ENCODE measurements around the gene BCKDHB. TPM values are rescaled to one million over a fixed set of nuclear protein-coding genes. Genes with fewer than 3 reads are reported as not detected.
"Not testable (repeated sequence)": the region's sequence is repeated elsewhere in the genome, so short reads cannot be mapped to it uniquely, and the experiment has no call there.

Gene BCKDHB
- total RNA-seq, 2 experiments from 2014 or later, result 15.3 to 17.5 TPM

DNA sequence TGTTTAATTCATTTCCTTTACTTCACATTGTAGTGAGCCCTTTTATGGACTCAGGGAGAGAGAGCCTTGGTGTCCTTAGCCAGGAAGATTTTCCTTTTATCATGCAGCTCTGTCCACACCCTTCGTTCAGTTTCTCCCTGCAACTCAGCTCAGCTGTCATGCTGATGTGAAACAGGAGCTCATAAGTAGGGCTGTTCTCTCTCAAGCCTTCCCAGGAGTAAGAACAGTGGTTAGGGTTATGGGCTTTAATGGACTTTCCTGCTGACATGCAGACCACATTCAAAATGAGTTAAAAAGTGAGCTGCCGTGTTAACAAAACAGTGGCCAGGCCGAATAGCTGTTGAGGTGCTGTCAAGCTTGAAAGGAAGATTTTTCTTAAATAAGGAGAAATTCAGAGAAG, 104.1 kb downstream of the BCKDHB start:
- H3K27me3 Mint-ChIP-seq, result no peaks in the 10 kb centered on the region
- peaks cover 2% of the 10 kb centered on the region for H3K36me3 Mint-ChIP-seq
- H3K4me1 Mint-ChIP-seq, result peaks cover 13% of the 10 kb centered on the region
- no peaks in the 10 kb centered on the region for H3K9me3 Mint-ChIP-seq
- DNase-seq, result no peak
- H3K27ac Mint-ChIP-seq, result no peak overlapping the region
- no peak overlapping the region for H3K4me3 Mint-ChIP-seq

DNA sequence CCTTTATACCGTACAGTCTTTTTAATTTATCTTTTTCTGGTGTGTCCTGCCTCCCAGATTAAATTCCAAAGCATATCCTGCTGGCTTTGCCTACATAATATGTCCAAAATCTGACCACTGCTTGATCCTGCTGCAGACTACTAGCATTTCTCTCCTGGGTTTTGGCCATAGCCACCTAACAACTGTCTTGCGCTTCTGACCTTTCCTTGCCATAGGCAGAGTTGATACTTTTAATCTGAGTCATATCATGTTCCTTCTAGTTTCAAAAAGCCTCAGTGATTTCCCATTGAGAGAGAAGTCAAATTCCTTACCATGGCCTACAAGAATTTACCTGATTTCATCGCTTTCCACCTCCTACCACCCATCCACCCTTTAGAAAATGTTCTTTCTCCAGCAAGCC, 104.8 kb downstream of the BCKDHB start:
- Mint-ChIP-seq H3K4me3 (no peak overlapping the region), H3K9me3 (no peaks in the 10 kb centered on the region), H3K27me3 (no peaks in the 10 kb centered on the region), H3K27ac (no peak overlapping the region), H3K4me1 (peaks cover 13% of the 10 kb centered on the region), H3K36me3 (peaks cover under 1% of the 10 kb centered on the region)
- DNase-seq, result no peak

DNA sequence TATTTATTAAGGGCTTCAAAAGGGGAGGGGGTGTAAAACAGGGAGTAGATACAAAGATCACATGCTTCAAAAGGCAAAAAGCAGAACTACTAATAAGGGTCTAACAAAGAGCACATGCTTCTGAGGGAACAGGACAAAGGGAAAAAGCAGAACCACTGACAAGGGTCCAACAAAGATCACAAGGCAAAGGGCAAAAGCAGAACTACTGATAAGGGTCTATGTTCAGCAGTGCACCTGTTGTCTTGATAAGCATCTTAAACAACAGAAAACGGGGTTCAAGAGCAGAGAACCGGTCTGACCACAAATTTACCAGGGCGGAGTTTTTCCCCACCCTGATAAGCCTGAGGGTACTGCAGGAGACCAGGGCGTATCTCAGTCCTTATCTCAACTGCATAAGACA, 105.4 kb downstream of the BCKDHB start:
- H3K36me3 Mint-ChIP-seq, H3K9me3 Mint-ChIP-seq, H3K27me3 Mint-ChIP-seq, H3K4me3 Mint-ChIP-seq, DNase-seq: not testable (repeated sequence)
- Mint-ChIP-seq H3K27ac (peak overlapping the region; percentile 61), H3K4me1 (peaks cover 13% of the 10 kb centered on the region)

DNA sequence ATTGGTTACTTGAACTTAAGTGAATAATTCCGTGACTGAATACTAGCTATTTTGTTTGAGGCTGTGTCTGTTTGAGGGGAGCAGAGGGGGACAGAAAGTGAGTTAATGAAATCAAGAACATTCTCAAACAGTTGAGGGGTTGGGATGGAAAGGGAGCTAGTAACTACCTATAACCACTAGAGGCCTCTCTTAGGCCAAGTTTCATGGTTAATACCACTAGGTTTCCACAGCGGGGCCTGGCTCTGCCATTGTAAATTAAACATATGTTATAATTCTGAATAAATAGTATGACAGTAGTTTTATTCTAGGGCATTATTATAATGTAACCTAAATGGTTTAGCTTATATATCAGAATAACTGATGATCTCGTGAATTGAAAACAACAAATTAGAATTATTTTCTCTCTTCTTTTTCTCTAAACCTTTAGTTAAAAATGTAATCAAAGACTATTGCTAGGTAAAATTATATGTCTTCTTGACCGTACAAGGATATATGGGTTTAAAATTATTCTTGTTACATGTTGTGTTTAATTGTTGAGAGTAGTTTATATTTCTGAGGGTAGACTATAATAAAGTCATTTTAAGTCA, 108.1 kb downstream of the BCKDHB start:
- no peak for DNase-seq
- Mint-ChIP-seq H3K4me3 (no peak overlapping the region), H3K36me3 (peaks cover 2% of the 10 kb centered on the region), H3K9me3 (peaks cover 2% of the 10 kb centered on the region), H3K27me3 (no peaks in the 10 kb centered on the region), H3K27ac (no peak overlapping the region), H3K4me1 (peaks cover 12% of the 10 kb centered on the region)

DNA sequence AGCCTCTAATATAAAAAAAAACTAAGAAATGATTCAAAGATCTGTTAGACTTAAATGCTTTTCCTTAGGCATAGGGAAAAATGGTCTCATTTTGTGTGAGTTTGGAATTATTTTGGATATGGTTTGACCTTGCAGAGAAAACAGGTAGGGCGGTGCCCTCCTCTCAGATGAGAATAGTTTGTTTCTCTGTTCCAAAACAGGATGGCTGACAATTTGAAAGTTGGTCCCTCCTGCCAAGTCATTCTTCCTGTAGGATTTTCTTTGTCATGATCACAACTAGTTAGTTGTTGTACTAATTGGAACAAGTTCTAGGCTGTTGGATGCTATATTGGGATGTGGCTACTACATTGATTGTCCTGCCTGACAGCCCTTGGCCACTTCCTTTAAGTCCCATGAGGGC, 108.6 kb downstream of the BCKDHB start:
- DNase-seq, result no peak
- Mint-ChIP-seq H3K9me3 (peaks cover 5% of the 10 kb centered on the region), H3K4me3 (no peak overlapping the region), H3K27ac (no peak overlapping the region), H3K4me1 (peaks cover 11% of the 10 kb centered on the region), H3K27me3 (no peaks in the 10 kb centered on the region), H3K36me3 (peaks cover 6% of the 10 kb centered on the region)

DNA sequence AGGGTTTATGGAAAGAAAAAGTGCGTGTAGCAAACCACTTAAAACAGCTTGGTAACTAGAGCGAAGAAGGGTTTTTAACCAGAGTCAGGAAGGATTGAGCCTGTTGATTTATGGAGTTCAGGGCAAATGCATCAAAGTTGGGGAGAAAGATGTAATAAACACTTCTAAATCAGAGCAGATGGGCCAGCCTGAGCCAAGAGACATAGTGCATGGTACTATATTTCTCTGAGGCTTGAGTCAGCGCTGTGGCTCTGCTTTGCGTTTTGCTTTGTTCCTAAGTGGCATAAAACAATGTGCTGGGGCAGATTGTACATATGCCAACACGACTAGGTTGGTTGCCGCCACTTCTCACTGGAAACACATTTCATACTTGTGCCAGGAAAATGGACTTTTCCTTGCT, 111.3 kb downstream of the BCKDHB start:
- Mint-ChIP-seq H3K4me3 (no peak overlapping the region), H3K4me1 (no peaks in the 10 kb centered on the region), H3K36me3 (peaks cover 17% of the 10 kb centered on the region), H3K9me3 (peaks cover 5% of the 10 kb centered on the region), H3K27me3 (no peaks in the 10 kb centered on the region), H3K27ac (no peak overlapping the region)
- no peak for DNase-seq

DNA sequence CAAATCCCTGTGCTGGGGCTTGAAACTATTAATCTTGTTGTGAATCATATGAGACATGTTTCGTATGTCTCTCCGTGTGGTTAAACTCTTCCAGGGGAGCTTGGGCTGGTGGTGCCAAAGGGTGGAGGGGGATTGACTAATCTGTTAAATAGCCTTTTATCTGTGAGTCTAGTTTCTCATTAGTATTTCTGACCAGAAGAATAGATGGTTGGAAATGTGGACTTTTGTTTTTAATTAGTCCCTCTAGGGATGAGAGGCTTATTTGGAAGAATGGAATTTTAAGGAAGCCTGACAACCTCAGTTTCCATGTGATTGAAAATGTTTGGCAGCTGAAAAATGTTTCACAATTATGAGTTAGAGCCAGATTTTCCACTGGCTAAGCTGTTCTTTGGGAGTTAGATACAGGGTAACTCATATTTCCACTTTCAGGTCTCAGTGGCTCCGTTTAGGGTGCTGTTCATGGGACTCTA, 117.3 kb downstream of the BCKDHB start:
- no peak for DNase-seq
- no peak overlapping the region for H3K27ac Mint-ChIP-seq
- no peaks in the 10 kb centered on the region for H3K27me3 Mint-ChIP-seq
- peaks cover 35% of the 10 kb centered on the region for H3K36me3 Mint-ChIP-seq
- H3K4me3 Mint-ChIP-seq, result no peak overlapping the region
- H3K4me1 Mint-ChIP-seq, result no peaks in the 10 kb centered on the region
- H3K9me3 Mint-ChIP-seq, result peaks cover 5% of the 10 kb centered on the region

DNA sequence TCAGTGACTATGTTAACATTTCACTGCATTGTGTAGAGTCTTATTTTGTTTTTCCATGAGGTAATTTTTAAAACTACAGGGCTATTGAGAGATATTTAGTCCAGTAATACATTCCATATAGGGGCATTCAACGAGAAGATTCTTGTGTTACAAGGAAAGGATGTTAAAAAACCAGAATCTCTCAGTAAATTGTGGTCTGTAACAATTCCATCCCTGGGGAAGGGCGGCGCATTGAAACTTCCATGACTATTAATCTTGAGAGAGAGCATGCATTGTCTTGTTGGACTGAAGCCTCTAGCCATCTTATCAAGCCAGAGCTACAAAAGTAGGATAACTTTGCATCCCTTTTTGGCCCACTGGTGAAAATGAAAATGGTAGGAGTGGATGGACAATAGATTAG, 119.7 kb downstream of the BCKDHB start:
- Mint-ChIP-seq H3K27me3 (no peaks in the 10 kb centered on the region), H3K27ac (no peak overlapping the region), H3K4me1 (no peaks in the 10 kb centered on the region), H3K36me3 (peaks cover 26% of the 10 kb centered on the region), H3K9me3 (no peaks in the 10 kb centered on the region), H3K4me3 (no peak overlapping the region)
- DNase-seq, result no peak

DNA sequence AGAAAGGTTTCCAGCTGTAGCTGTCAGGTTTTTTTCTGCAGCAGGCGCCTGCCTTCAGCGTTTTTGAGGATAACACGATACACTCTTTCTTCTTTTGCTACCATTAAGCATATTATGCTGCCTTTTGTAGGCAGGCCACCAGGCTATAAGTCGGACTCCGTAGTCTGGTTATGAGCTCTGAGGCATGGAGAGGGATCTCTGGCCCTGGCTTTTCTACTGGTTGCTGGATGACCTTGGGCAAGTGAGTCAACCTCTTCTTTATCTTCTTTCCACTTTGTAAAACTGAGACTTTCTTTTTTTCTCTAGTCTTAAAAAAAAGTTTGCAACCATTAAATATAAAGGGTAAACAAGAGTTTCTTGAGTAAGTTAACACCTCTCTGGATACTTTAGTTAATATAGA, 120.2 kb downstream of the BCKDHB start:
- no peak overlapping the region for H3K4me3 Mint-ChIP-seq
- no peak for DNase-seq
- H3K9me3 Mint-ChIP-seq, result no peaks in the 10 kb centered on the region
- H3K27ac Mint-ChIP-seq, result no peak overlapping the region
- H3K27me3 Mint-ChIP-seq, result no peaks in the 10 kb centered on the region
- peaks cover 24% of the 10 kb centered on the region for H3K36me3 Mint-ChIP-seq
- no peaks in the 10 kb centered on the region for H3K4me1 Mint-ChIP-seq

DNA sequence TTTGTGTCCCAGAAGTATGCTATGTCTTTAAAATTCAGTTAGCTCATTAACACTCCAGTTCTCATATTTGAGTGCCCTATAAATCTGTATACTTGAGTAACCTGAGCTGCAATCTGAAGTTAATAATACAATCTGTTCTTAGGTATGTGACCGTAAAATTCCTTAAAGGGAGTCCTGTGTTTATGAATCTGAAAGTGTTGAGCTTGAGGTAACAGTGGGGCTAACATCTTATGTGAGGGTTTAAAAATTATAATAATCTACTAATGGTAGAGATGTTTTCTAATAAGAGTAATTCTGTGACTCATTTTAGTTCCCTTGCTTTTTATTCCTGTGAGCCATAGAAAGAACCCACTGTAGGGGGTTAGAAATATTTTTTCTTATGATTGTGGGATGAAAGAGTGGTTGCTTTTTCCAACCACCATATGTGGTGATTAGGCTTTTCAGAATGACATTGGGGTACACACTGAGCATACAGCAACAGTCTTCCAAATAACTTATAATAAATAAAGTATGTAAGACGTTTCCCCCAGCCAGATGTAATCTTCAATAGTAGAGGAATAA, 121.2 kb downstream of the BCKDHB start:
- DNase-seq, result no peak
- no peaks in the 10 kb centered on the region for H3K9me3 Mint-ChIP-seq
- peaks cover 21% of the 10 kb centered on the region for H3K36me3 Mint-ChIP-seq
- no peak overlapping the region for H3K4me3 Mint-ChIP-seq
- H3K4me1 Mint-ChIP-seq, result no peaks in the 10 kb centered on the region
- no peaks in the 10 kb centered on the region for H3K27me3 Mint-ChIP-seq
- H3K27ac Mint-ChIP-seq, result no peak overlapping the region

DNA sequence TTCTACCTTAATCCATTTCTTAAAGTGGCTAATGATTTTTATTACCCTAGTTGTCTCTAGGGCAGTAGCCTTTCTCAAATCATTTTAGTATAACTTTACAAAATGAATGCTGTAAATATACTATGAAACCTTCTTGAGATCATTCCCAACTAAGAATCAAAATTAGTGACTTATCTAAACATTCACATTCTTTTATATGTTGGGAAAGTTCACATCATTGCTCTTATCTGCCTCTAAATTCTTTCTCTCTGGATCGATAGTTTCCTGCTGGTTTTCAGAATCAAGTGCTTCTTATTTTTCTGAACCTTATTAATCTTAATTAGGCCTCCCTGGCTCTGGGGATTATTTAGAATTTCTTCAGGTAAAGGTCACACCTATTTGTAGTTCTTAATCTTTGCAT, 126.8 kb downstream of the BCKDHB start:
- peaks cover 12% of the 10 kb centered on the region for H3K36me3 Mint-ChIP-seq
- DNase-seq, result no peak
- no peaks in the 10 kb centered on the region for H3K27me3 Mint-ChIP-seq
- H3K9me3 Mint-ChIP-seq, result no peaks in the 10 kb centered on the region
- no peak overlapping the region for H3K4me3 Mint-ChIP-seq
- no peaks in the 10 kb centered on the region for H3K4me1 Mint-ChIP-seq
- H3K27ac Mint-ChIP-seq, result no peak overlapping the region

DNA sequence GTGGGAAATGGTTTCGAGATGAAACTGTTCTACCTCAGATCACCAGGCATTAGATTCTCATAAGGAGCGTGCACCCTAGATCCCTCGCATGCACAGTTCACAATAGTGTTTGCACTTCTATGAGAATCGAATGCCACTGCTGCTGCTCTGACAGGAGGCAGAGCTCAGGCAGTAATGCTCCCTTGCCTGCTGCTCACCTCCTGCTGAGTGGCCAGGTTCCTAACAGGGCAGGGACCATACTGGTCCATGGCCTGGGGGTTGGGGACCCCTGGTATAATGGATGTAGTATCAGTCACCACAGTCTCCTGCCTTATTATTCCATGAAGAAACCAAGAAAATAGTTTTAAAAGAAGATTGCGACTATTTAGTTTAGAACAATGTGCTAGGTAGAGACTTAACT, 127.5 kb downstream of the BCKDHB start:
- Mint-ChIP-seq H3K27ac (no peak overlapping the region), H3K9me3 (no peaks in the 10 kb centered on the region), H3K27me3 (no peaks in the 10 kb centered on the region), H3K4me3 (no peak overlapping the region), H3K36me3 (peaks cover 14% of the 10 kb centered on the region), H3K4me1 (no peaks in the 10 kb centered on the region)
- no peak for DNase-seq

DNA sequence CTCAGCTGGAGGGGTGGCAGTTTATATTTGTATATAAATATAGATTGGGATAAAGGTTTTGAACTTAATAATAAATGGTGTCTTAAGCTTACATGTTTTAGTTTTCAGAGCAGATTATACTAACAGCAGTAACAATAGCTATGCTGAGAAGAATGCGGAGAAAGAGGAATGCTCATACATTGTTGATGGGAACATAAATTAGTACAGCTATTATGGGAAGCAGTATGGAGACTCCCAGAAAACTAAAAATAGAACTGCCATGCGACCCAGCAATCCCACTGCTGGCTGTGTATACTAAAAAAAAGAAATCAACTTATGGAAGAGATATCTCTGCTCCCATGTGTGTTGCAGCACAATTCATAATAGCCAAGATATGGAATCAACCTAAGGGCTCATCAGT, 127.9 kb downstream of the BCKDHB start:
- Mint-ChIP-seq H3K4me1 (no peaks in the 10 kb centered on the region), H3K36me3 (peaks cover 15% of the 10 kb centered on the region), H3K4me3 (no peak overlapping the region), H3K27me3 (no peaks in the 10 kb centered on the region), H3K27ac (no peak overlapping the region), H3K9me3 (peaks cover under 1% of the 10 kb centered on the region)
- DNase-seq, result no peak

DNA sequence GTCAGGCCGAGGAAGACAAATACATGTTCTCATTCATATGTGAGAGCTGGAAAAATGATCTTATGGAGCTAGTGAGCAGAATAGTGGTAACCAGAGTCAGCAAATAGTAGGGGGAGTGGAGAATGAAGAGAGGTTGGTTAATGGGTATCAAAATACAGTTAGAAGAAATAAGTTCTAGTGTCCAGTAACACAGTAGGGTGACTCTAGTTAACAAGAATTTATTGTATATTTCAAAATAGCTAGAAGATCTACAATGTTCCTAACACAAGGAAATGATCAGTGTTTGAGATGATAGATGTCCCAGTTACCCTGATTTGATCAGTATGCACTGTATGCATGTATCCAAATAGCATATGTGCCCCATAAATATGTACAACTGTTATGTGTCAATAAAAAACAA, 128.4 kb downstream of the BCKDHB start:
- no peak overlapping the region for H3K27ac Mint-ChIP-seq
- no peak for DNase-seq
- H3K9me3 Mint-ChIP-seq, result peaks cover 1% of the 10 kb centered on the region
- peaks cover 19% of the 10 kb centered on the region for H3K36me3 Mint-ChIP-seq
- H3K4me3 Mint-ChIP-seq, result no peak overlapping the region
- H3K4me1 Mint-ChIP-seq, result no peaks in the 10 kb centered on the region
- no peaks in the 10 kb centered on the region for H3K27me3 Mint-ChIP-seq

DNA sequence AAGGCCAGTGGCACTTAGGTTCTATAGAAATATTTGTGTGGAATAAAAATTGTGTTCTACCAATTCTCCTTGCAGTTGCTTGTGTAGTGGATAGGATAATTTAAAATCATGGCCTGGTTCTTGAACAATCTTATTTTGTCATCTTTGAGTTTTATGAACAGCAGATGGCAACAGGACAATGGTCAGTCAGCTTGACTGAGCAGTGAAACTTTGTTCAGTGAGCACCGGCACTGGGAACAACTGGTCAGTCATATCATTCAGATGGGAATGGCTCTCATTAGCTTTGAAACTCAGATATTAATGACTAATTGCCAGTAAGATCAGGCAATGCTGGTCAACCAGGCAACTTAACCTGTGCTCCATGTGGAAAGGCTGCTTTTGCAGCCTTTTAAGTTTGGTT, 129.2 kb downstream of the BCKDHB start:
- Mint-ChIP-seq H3K9me3 (peaks cover 1% of the 10 kb centered on the region), H3K36me3 (peaks cover 24% of the 10 kb centered on the region)

DNA sequence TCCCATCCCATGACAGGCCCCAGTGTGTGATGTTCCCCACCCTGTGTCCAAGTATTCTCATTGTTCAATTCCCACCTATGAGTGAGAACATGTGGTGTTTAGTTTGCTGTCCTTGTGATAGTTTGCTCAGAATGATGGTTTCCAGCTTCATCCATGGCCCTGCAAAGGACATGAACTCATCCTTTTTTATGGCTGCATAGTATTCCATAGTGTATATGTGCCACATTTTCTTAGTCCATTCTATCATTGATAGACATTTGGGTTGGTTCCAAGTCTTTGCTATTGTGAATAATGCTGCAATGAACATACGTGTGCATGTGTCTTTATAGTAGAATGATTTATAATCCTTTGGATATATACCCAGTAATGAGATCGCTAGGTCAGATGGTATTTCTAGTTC, 132.3 kb downstream of the BCKDHB start:
- H3K27ac Mint-ChIP-seq, H3K4me3 Mint-ChIP-seq, H3K27me3 Mint-ChIP-seq, H3K9me3 Mint-ChIP-seq, DNase-seq, H3K4me1 Mint-ChIP-seq: not testable (repeated sequence)
- peaks cover 32% of the 10 kb centered on the region for H3K36me3 Mint-ChIP-seq

More for the DNA sequence above, 129.2 kb downstream of the BCKDHB start:
- Mint-ChIP-seq H3K27ac (no peak overlapping the region), H3K27me3 (no peaks in the 10 kb centered on the region), H3K4me3 (no peak overlapping the region), H3K4me1 (no peaks in the 10 kb centered on the region)
- DNase-seq, result no peak
